ENCODE results near the gene PEX16. TPM values are rescaled to one million over a fixed set of nuclear protein-coding genes. Genes with fewer than 3 reads are reported as not detected.
"Not testable (repeated sequence)": the region's sequence is repeated elsewhere in the genome, so short reads cannot be mapped to it uniquely, and the experiment has no call there.

PEX16 gene
- total RNA-seq, 1 donor from 2014 or later: 22.7 TPM

GRCh38 chr11:45907911-45908370 lies 9.7 kb downstream of the PEX16 start:
- intact Hi-C loops (cut with DNase I): no loop called here
- no peak for DNase-seq
- peaks cover 41% of the 10 kb centered on the region for H3K36me3 ChIP-seq
- H3K27me3 ChIP-seq (ENCODE audit: low read depth): no peaks in the 10 kb centered on the region
- H3K4me1 ChIP-seq: no peaks in the 10 kb centered on the region
- H3K9me3 ChIP-seq: no peaks in the 10 kb centered on the region
- no peak overlapping the region for H3K27ac ChIP-seq
- TF ChIP-seq CTCF (IDR thresholded peaks at IDR 0.05): no peak
- H3K4me3 ChIP-seq: no peak overlapping the region
- ATAC-seq: no peak

- Histone ChIP-seq H3K36me3 (peaks cover 32% of the 10 kb centered on the region), H3K27me3 (ENCODE audit: low read depth) (no peaks in the 10 kb centered on the region), H3K4me3 (no peak within 1 kb of the TSS), H3K9me3 (no peaks in the 10 kb centered on the region), H3K4me1 (no peaks in the 10 kb centered on the region), H3K27ac (no peak within 1 kb of the TSS)
- ATAC-seq (no peak), DNase-seq (no peak)
- intact Hi-C loops (cut with DNase I): no loop called here
- no peak for TF ChIP-seq CTCF (IDR thresholded peaks at IDR 0.05)
Measured at GRCh38 chr11:45906965-45907611, 10.6 kb downstream of the PEX16 start, which contains the start of gene FREY1. Gene FREY1, minus strand, starts transcription at chr11:45907271. Its CDS starts 26 bp downstream, at chr11:45907245.

GRCh38 chr11:45906096-45906682 lies 11.5 kb downstream of the PEX16 start:
- no peak for TF ChIP-seq CTCF (IDR thresholded peaks at IDR 0.05)
- no peak overlapping the region for H3K27ac ChIP-seq
- intact Hi-C loops (cut with DNase I): no loop called here
- peaks cover 23% of the 10 kb centered on the region for H3K36me3 ChIP-seq
- no peaks in the 10 kb centered on the region for H3K27me3 ChIP-seq (ENCODE audit: low read depth)
- H3K4me3 ChIP-seq: no peak overlapping the region
- no peak for ATAC-seq
- no peak for DNase-seq
- H3K9me3 ChIP-seq: no peaks in the 10 kb centered on the region
- H3K4me1 ChIP-seq: no peaks in the 10 kb centered on the region

GRCh38 chr11:45905576-45905975 lies 12.1 kb downstream of the PEX16 start:
- H3K9me3 ChIP-seq; H3K4me3 ChIP-seq; H3K27me3 ChIP-seq (ENCODE audit: low read depth); H3K27ac ChIP-seq; ATAC-seq; H3K4me1 ChIP-seq; intact Hi-C loops (cut with DNase I); DNase-seq: not testable (repeated sequence)
- peaks cover 17% of the 10 kb centered on the region for H3K36me3 ChIP-seq

GRCh38 chr11:45905095-45905494 lies 12.6 kb downstream of the PEX16 start:
- H3K27me3 ChIP-seq (ENCODE audit: low read depth): peaks cover 10% of the 10 kb centered on the region
- H3K4me1 ChIP-seq: peaks cover 9% of the 10 kb centered on the region
- no peak overlapping the region for H3K27ac ChIP-seq
- H3K4me3 ChIP-seq: no peak overlapping the region
- intact Hi-C loops (cut with DNase I): no loop called here
- no peak for ATAC-seq
- TF ChIP-seq CTCF (IDR thresholded peaks at IDR 0.05): no peak
- peaks cover 12% of the 10 kb centered on the region for H3K36me3 ChIP-seq
- H3K9me3 ChIP-seq: no peaks in the 10 kb centered on the region
- no peak for DNase-seq

- Histone ChIP-seq H3K36me3 (peaks cover 5% of the 10 kb centered on the region), H3K27me3 (ENCODE audit: low read depth) (peaks cover 10% of the 10 kb centered on the region), H3K27ac (no peak overlapping the region), H3K9me3 (no peaks in the 10 kb centered on the region), H3K4me3 (no peak overlapping the region), H3K4me1 (peaks cover 11% of the 10 kb centered on the region)
- DNase-seq (no peak), ATAC-seq (no peak)
- intact Hi-C loops (cut with DNase I): no loop called here
- TF ChIP-seq CTCF (IDR thresholded peaks at IDR 0.05): no peak
Measured at GRCh38 chr11:45904309-45904915, 13.3 kb downstream of the PEX16 start.

Measured in lower lobe of right lung (tissue), 2 donors.